Pancreas (tissue), 10 donors: ENCODE results near the gene DCLRE1A. TPM values are rescaled to one million over a fixed set of nuclear protein-coding genes. Genes with fewer than 3 reads are reported as not detected.

ENCODE experiments used
- ATAC-seq, 4 donors: fragments of 200-7000 bp; cut with Tn5 transposase; one replicate each; pipeline versions ENCODE4 v1.8.0 to v1.9.1; 2020; ENCODE audit warnings: mild to moderate bottlenecking in 4 of 4, moderate library complexity in 4 of 4
- DNase-seq, 6 donors: peaks; one replicate each; pipeline ENCODE4 v3.0.0-alpha.2; 2020
- FAIRE-seq: peaks from 2 replicates; lab custom pipeline; 2012; peaks lifted over from hg19 to GRCh38; lab: Jason Lieb, UNC
- H3K27ac ChIP-seq, 4 donors: fragments of 200-600 bp; sonication (generic); 1 replicate in 3 of 4; 2 replicates in 1 of 4; pipeline versions ENCODE4 v1.5.0 to v1.8.0; 2020
- H3K27me3 ChIP-seq, 4 donors: fragments of 200-600 bp; one replicate each; pipeline ENCODE4 v1.8.0; 2021
- H3K36me3 ChIP-seq, 3 donors: fragments of 200-600 bp; sonication (generic) in 1 of 3; one replicate each; pipeline versions ENCODE4 v1.5.0 to v1.8.0; 2020 to 2021
- H3K4me1 ChIP-seq, 3 donors: fragments of 200-600 bp; one replicate each; pipeline ENCODE4 v1.8.0; 2021
- H3K4me3 ChIP-seq, 4 donors: fragments of 200-600 bp; sonication (generic) in 2 of 4; one replicate each; pipeline versions ENCODE4 v1.5.0 to v1.8.0; 2020 to 2021
- H3K9me3 ChIP-seq, 4 donors: fragments of 200-600 bp; one replicate each; pipeline ENCODE4 v1.8.0; 2021
- CTCF ChIP-seq, 4 donors: fragments of 200-600 bp; sonication (generic) in 3 of 4; IDR thresholded peaks; one replicate each; pipeline versions ENCODE4 v1.5.0 to v1.8.0; 2021; ENCODE audit warnings: antibody characterized with exemption in 4 of 4
- WGBS, 2 donors: extraction: QIAGEN DNeasy Blood & Tissue Kit; methylation state at CpG; one replicate each; pipeline ENCODE4 v1.1.7; 2013; 5-methylcytosine and 5-hydroxymethylcytosine counted together
- intact Hi-C, 3 donors: fragments of 100-400 bp; cut with DNase I; formaldehyde crosslinking; loops; one replicate each; pipeline versions ENCODE4 v1.11.1 to v1.14.2; 2022
- polyA plus RNA-seq, 2 donors: library from polyadenylated mRNA; stranded (reverse); fragments of 200-250 nt; gene quantifications; one replicate each; pipeline ENCODE4 v1.2.3, GENCODE V29; 2013
- total RNA-seq, 6 donors: library from RNA; stranded (reverse); fragmentation: NEBNext Ultra II Directional in 4 of 6; extraction: Animal tissue kit (Norgen Biotek cat#: 25700) in 4 of 6; gene quantifications; one replicate each; pipeline versions ENCODE4 v1.2.1 to v1.2.4, GENCODE V29; 2021 to 2023
- donor health status: healthy with polysubstance abuse.
- donor health status: DM: no; HTN: no; CAD: no; lungs with moderate emphysema.
- donor health status: DM: no; HTN: no; CAD: no.
- donor health status: control.
- donor health status: control.
- donor health status: Bipolar disorder and iron deficiency.
- donor health status: DM: yes; HTN: yes; CAD: no.
- donor health status: DM: no; HTN: no; CAD: no.
- donor health status: DM: no; HTN: no; CAD: no.
- donor health status: DM: yes; HTN: yes; CAD: no.

DCLRE1A gene
- total and polyA plus RNA-seq, 8 donors = 2.4 to 5.7 (median 4.0) TPM

GRCh38 chr10:113872139-113873030 lies 18.5 kb upstream of the DCLRE1A start:
- intact Hi-C loops = no loop called here
- no peak overlapping the region for H3K27ac ChIP-seq
- WGBS, 2 donors = 94 to 95% methylated on average over 3 of the region's 3 CpGs
- H3K4me1 ChIP-seq = peaks cover 9 to 20% (median 17%) of the 10 kb centered on the region in 3 donors
- ATAC-seq (no peak), FAIRE-seq (no peak), DNase-seq (no peak)
- no peak for TF ChIP-seq CTCF (IDR thresholded peaks at IDR 0.05)
- H3K4me3 ChIP-seq = no peak overlapping the region
- no peaks in the 10 kb centered on the region for H3K36me3 ChIP-seq
- no peaks in the 10 kb centered on the region for H3K27me3 ChIP-seq
- H3K9me3 ChIP-seq = peaks cover 0 to 4% (median 0%) of the 10 kb centered on the region in 4 donors

- H3K27me3 ChIP-seq = no peaks in the 10 kb centered on the region
- WGBS, 2 donors = 89 to 97% methylated on average over 2 of the region's 2 CpGs
- FAIRE-seq (no peak), ATAC-seq (no peak), DNase-seq (no peak)
- H3K36me3 ChIP-seq = no peaks in the 10 kb centered on the region
- H3K4me1 ChIP-seq = peaks cover 10 to 17% (median 14%) of the 10 kb centered on the region in 3 donors
- H3K27ac ChIP-seq = no peak overlapping the region
- peaks cover 0 to 4% (median 0%) of the 10 kb centered on the region in 4 donors for H3K9me3 ChIP-seq
- intact Hi-C loops = no loop called here
- TF ChIP-seq CTCF (IDR thresholded peaks at IDR 0.05) = no peak
- no peak overlapping the region for H3K4me3 ChIP-seq
These were observed 15.9 kb upstream of the DCLRE1A start for GRCh38 chr10:113869789-113870188.

- TF ChIP-seq CTCF (IDR thresholded peaks at IDR 0.05) = no peak
- H3K27ac ChIP-seq = no peak overlapping the region
- H3K27me3 ChIP-seq = no peaks in the 10 kb centered on the region
- H3K36me3 ChIP-seq = no peaks in the 10 kb centered on the region
- intact Hi-C loops = no loop called here
- WGBS, 2 donors = 95 to 98% methylated on average over 4 of the region's 4 CpGs
- peaks cover 0 to 4% (median 0%) of the 10 kb centered on the region in 4 donors for H3K9me3 ChIP-seq
- peaks cover 10 to 13% (median 10%) of the 10 kb centered on the region in 3 donors for H3K4me1 ChIP-seq
- H3K4me3 ChIP-seq = no peak overlapping the region
- ATAC-seq = no peak
- DNase-seq = no peak
- FAIRE-seq = no peak
These were observed 14.0 kb upstream of the DCLRE1A start for GRCh38 chr10:113867904-113868303.

- Histone ChIP-seq H3K27ac (no peak overlapping the region), H3K9me3 (no peaks in the 10 kb centered on the region), H3K4me3 (no peak overlapping the region), H3K36me3 (no peaks in the 10 kb centered on the region), H3K4me1 (peaks cover 10 to 13% (median 10%) of the 10 kb centered on the region in 3 donors), H3K27me3 (no peaks in the 10 kb centered on the region)
- FAIRE-seq (no peak), DNase-seq (no peak), ATAC-seq (no peak)
- intact Hi-C loops = no loop called here
- WGBS, 2 donors = 87% methylated on average over 5 of the region's 5 CpGs
- TF ChIP-seq CTCF (IDR thresholded peaks at IDR 0.05) = no peak
These were observed 12.9 kb upstream of the DCLRE1A start for GRCh38 chr10:113866551-113867394.
